HL-60/S4 treated with retinoic acid at 250 ng/mL for 4 days and 3 days (cell line): ENCODE measurements around the gene MYMK.

Source experiments
- in situ Hi-C: fragments of 300-500 bp; cut with MboI; formaldehyde crosslinking; loops from 2 replicates; pipeline ENCODE4 v1.7.0; 2022; ENCODE audit warnings: low sequenced_read_pairs

Gene MYMK

DNA sequence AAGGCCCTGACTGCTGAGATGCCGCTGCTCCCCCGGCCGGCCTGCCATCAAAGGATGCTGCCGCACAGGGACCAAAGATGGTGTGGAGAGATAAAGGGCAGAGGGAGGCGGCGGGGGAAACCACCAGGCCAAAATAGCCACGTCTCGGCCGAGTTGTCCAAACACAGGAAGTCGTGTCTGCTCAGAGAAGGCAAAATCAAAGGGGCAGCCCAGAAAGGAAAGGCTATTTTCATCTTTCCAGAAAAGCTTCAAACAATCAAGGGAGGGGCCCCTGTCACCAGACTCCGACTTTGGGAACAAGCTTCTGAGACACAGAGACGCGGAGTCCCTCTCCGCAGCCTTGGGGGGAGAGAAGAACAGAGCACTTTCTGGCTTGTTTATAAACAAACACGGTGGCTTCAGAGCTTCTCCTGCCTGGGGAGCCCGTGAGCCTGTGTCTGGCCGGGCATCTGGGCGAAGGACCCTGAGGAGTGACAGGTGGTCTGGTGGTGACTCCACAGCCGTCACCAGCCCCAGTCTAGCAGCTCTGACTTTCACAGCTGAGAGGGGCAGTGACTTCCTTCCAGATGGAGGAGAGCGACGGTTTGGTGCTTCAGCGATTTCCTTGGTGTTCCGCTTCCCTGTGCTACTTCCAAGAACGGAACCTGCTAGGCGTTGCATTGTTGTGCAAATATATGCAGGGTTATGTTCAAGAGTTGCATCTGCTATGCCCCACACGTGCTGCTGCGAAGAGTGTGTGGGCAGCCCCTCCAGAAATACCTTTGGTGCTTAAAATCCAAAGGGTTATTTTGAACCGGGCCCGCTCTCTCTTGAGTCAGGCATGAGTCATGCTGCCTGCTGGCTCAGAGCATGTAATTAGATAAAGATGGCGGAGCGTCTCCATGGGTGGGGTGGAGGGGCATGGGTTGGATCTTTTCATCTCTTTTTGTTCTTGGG lies 33.7 kb upstream of the MYMK start:
- in situ Hi-C loops = no loop called here

DNA sequence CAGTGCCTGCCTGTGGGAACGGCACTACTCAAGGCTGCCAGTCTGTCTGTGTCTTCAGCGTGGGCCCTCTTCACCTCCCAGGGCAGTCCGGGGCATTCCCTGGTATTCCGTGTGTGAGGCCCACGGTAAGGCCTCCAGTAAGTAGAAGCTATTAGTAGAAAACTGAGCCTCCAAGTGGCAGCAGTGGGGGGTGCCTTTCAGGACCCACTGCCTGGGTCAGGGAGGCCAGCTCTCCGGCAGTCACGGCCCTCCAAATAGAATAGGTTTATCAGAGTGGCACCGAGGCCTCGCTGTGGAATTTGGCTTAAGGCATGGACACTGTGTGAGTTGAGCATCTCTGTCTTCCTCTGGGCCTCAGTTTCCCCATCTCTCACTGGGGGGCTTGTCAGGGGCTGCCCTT lies 32.8 kb upstream of the MYMK start:
- in situ Hi-C loops = no loop called here

DNA sequence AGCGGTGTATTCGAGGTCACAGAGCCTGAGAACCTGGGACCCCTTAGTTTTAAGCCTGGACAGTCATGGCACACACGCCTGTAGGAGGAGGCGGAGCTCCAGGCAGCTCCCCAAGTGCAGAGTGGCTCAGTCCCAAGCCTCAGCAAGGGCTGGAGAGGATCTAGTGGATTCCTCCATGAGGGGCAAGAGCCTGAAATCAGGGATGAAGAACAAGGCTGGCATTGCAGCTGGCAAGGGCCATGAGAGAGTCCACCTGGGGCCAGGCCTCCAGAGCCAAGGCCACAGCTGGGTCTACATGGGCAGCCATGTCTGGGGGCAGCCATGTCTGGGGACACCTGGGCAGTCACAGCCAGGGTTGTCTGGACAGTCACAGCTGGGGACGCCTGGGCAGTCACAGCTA lies 31.6 kb upstream of the MYMK start:
- in situ Hi-C loops = no loop called here

DNA sequence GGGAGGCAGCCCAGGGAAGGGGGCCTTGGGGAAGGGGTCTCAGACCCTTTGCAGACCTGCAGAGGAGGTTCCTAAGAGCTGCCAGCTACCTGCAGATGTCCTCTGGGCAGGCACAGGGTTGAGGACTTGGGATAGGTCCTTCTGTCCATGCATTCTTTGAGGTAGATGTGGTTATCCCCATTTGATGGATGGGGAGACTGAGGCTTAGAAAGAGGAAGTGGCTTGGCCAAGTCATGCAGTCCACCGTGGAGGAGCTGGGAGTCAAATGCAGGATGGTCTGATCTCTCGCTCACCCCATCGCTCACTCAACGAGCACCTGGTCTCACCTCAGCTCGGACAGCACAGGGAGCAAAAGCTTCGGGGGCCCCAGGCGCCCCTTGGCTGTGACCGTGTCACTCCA lies 30.0 kb upstream of the MYMK start:
- in situ Hi-C loops = no loop called here

DNA sequence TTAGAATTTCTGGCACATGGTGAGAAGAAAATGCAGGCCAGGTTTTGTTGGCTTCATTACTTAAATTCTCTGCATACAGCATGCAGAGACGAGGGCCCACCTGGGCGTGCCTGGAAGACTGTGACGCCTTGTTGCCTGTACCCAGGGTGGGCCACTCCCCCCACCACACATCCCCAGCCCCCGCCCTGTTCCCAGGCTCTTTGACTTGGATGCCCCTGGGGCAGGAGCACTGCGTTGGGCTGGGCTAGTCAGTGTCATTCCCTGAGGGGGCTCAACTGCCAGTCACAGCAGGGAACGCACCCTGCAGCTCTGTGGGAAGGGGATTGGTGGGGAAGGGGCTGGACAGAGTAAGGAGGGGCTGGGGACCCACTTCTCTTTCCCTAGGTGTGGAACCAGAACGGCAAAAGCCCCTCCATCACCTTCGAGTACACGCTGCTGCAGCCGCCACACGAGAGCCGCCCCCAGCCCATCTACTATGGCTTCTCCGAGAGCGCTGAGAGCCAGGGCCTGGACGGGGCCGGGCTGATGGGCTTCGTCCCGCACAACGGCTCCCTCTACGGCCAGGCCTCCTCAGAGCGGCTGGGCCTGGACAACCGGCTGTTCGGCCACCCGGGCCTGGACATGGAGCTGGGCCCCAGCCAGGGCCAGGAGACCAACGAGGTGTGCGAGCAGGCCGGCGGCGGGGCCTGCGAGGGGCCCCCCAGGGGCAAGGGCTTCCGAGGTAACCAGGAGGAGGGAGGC lies 29.4 kb upstream of the MYMK start:
- in situ Hi-C loops = no loop called here

DNA sequence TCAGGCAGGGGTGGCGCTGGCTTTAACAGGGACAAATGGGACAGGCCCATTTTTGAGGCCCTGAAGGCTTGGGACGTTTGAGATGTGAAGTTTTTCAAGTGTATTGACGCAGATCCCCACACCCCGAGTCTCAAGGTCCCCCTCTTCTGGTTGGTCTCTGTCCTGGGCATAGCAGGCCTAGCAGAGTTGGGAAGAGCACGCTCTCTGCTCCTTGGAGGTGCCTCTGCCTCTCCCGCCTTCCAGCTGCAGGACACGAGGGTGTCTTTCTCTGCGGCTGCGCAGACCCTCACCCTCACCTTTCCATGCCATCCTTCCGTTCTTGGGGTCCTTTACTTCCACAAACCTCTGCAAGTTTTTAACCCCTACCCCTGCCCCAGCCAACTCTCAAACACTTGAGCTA lies 28.4 kb upstream of the MYMK start:
- in situ Hi-C loops = no loop called here

DNA sequence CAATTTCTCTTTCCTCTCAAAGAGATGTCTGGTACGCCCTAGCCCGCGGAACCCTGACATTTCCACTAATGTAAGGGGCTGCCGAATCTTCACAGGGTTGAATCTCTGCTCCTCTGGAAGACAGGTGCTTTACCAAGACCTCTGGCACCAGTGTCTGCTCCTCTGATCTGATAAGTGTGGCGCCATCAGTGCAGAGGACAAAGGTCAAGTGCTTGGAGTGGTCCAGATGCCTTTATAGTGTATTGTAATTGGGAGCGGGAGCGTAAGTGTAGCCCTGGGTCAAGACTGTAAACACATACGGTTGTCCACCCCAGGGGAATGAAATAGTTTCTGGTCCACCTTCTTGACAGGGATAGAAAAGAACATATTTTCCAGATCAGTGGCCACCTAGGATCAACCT lies 27.5 kb upstream of the MYMK start:
- in situ Hi-C loops = no loop called here

DNA sequence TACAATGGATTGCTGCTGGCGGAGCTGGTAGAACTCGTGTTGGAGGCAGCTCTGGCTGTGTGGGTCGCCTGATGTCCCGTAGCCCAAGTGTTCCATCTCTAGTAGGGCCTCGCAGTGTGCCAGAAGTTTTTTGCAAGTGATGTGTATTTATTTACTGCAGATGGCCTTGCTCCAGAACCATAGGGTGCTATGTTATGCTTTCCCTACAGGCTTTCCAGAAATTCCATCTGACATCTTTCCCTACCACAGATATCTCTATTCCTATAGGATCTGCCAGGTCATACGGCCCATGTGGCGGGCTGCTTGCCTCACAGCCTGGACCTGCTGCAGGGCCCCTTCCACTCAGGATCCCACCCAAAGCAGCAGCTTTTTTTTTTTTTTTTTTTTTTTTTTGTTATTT lies 26.7 kb upstream of the MYMK start:
- in situ Hi-C loops = no loop called here

DNA sequence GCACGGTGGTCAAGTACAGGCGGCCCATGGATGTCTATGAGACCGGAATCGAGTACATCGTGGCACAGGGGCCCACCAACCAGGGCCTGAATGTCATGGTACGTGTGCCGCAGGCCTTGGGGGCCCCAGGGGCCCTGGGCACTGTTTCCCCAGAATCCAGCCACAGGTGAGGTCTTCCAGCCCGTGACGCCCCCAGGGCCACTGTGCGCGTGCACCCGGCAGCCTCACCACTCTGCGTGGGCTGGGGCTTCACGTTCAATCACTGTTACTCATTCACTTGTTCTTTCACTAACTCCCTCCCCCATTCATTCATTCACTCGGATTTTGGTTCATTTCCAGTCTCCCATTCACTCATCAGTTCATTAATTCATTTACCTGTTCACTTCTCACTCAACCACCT lies 22.4 kb upstream of the MYMK start:
- in situ Hi-C loops = no loop called here

DNA sequence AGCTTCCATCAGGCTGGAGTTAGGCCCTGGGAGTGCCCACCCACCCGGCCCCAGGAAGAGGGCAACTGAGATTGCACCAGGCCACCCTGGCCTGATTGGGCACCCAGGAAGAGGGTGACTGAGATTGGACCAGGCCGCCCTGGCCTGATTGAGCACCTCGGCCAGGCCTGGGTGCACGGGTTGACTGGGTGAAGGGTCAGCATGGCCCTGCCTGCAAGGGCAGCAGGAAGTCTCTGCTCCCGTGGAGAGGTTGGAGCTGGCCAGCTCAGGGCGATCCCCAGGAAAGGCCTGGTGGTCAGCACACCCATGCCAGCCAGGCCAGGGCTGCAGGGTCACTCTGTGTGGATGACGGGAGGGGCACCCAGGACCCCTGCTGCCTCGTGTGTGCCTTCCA lies 21.5 kb upstream of the MYMK start:
- in situ Hi-C loops = no loop called here

DNA sequence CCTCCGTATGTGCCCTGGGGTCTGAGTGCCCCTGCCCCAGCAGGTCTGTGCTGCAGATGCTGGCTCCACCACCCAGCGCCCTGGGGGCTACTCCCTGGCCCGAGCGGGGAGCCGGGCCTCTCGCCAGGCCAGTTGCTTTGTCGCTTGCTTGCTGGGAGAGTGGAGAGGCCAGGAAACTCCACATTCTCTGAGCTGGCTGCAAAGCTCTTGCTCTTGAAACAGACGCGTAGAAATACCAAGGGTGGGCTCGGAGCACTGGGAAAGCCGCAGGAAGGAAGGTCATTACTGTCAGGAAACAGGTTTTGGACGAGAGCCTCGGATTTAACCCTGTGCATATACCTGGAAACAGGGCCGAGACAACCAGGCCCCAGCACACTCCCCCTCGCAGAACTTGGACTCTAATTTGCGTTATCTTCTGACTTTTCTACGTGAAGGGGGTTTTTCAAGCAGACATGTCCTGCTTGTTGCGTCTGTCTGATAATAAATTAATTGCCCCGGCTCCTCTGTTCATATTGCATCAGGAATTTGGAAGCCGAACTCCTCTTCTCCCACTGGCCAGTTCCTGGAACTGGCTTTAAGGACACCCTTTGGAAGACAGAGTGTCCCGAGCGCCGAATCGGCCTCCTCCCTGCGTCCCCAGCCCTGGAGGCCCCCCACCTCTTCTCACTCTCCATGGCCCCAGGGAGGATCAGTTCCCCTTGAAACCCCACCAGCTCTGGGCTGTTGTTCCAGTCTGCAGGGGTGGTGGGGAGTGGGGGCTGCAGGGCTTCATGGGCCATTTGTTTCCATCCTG lies 20.9 kb upstream of the MYMK start:
- in situ Hi-C loops = no loop called here

DNA sequence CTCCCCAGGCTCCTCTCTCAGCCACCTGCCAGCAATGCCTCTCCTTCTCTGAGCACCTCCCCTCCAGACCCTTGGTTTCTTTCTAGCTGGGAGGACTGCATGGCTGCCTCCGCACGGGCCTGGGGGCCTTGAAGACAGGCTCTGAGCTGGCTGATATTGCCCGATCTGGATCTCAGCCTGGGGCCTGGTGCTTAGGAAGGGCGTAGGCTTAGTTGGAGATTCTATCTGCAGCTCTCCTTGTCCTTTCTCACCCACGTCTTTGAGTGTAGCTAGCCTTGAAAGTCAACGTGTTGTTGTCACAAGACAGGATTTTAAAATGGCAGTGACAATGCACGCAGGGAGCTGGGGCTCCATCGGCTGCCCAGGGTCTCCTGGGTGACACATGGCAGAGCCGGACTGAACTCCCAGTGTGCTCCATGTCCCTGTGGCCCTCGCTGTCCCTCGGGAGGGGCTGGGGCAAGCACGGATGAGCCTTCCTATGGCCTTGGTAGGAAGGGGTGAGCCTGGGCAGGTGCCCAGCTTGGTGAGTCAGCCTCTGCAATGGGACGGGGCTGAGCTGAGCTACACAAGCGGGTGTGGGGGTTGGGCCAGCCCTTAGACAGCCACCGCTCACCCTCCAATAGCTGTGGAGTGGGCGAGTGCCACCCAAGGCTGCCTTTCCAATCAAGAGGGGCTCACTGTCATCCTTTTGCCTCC lies 19.2 kb upstream of the MYMK start:
- in situ Hi-C loops = no loop called here

DNA sequence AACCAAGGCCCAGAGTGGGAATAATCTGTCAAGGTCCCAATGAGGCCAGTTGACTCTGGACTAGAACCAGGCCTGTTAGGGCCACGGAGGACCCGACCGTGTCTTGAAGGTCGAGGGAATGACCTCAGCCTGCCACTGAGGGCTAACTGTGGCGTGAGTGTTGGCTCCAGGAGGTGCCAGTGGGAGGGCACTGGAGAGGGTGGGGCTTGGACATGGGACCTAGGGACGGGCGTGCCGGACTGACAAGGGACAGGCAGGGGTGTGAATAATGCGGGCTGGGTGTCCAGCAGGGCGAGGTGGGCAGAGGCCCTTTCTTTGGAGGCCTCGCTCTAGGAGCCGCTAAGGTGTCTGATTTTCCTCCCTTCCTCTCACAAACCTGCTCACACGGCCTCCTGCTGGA lies 17.2 kb upstream of the MYMK start:
- in situ Hi-C loops = no loop called here

DNA sequence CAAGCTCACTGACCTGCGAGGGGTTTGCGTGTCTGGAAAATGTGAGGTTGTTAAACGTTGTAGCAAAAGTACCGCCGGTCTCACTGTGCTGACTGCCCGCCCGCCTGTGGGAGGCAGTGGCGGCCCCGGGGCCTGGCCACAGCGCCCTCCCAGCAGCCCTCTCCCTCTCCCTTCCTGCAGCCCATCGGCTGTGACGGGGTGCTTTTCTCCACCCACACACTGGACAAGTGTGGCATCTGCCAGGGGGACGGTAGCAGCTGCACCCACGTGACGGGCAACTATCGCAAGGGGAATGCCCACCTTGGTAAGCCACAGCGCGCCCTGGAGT lies 15.9 kb upstream of the MYMK start:
- in situ Hi-C loops = no loop called here

DNA sequence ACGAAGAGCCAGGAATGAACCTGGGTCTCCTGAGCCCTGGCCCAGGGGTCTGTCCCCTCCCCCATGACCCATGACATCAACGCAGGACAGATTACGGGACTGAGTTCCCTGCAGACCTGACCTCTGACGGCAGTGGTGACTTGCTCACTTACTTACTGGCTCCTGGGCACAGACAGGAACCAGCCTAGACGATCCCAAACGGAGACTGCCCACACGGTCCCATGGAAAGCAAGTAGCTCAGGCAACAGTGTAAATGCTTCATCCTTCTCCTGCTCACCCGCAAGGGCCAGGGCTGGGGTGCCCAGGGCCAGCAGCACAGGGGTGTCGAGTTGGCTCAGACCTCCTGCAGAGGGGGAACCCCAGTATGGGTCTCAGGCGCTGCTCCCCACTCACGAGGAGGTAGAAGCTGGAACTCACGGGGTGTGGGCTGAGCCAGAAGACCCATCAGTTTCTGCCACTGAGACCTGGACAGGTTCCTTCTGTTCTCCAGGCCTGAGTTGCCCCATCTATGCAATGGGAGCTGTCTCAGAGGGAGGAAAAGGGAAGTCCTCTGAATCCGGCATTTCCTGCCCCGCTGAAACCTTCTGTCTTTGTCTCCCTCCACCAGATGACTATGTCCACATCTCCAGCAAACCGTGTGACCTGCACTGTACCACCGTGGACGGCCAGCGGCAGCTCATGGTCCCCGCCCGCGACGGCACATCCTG lies 15.4 kb upstream of the MYMK start:
- in situ Hi-C loops = no loop called here

DNA sequence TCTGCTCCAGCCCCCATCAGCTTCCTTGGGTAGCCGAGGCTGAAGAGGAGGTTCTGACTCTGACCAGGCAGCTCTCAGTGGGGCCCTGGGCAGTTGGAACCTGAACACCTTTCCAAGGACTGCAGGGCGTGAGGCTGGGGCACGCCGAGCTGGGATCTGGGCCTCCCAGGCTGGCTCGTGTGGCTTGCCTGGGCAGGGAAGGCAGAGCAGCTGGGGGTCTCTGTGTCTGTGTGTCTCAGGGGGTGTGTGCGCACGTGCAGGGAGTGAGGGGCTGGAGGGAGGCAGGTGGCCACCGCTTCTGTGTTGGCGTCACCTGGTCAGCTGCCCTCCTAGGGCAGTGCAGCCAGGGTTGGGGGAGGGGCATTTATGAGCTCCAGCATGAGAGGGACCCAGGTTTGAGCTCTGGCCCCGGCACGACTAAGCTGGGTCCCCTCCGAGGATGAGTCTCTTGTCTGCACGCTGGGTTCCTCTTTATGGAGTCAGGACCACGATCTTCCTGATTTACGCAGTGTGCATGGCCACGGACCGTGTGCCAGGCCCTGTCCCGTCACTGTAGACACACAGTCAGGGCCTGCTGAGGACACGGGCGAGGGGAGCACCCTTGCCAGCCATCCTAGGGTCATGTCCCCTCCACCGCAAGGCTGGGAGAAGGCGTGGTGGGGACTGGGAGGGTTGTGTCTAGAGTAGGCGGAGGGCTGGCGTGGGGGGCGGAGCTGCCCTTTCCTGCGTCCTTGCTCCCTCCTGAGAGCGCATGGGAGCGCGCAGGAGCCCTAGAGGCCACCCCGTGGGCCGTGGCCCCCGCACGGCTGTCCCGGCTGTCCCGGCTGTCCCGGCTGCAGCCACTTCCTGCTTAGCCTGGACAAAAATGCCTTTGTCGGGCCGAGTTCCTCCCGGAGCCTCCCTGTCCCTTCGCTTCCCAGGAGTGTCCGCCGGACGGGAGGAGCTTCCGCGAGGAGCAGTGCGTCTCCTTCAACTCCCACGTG lies 14.4 kb upstream of the MYMK start:
- in situ Hi-C loops = no loop called here

DNA sequence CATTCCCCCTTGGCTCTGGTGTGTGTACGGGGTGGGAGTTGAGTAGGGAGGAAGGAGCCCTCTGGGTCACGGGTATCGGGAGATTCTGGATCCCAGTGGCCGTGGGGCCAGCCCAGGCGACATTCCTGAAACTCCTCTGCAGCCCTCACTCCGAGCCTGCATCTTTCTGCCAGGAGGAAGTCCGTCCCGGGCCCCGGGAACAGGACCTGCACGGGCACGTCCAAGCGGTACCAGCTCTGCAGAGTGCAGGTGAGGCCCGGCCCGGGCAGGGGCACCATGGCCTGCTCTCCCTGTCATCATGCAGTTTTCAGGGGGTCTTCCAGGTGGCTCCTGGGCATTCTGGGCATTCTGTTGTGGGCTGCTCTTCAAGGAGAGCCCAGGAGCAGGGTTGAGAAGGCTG lies 13.4 kb upstream of the MYMK start:
- in situ Hi-C loops = no loop called here

DNA sequence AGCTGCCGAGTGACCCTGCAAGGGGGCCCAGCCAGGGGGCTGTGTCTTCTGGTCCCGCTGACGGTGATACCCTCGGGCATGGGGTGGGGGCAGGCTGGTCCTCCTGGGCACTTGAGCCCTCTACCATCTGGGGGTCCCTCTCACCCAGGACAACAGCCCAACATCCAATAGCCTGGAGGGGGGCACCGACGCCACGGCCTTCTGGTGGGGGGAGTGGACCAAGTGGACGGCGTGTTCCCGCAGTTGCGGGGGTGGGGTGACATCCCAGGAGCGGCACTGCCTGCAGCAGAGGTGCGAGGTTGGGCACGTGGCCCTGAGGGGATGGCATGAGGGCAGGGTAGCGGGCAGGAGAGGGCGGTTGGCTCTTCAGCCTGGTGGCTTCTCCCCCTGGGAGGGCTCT lies 12.5 kb upstream of the MYMK start:
- in situ Hi-C loops = no loop called here

DNA sequence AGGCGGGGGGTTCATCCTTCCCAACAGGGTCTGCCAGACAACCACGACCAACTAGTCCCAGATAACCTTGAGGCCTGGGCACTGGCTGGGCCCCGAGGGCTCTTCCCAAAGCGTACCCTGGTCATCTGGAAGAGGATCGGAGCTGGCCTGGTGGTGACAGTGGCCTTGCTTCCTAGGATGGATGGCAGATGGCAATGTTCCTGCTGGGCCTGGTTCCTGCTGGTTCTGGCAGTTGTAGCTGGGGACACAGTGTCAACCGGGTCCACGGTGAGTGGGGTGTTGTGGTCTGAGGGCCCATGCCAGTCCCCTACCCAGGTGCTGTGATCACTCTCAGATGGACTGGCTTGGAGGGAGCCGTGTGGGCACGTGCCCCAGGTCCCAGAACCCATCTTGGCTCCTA lies 11.8 kb upstream of the MYMK start:
- in situ Hi-C loops = no loop called here
